A673 (cell line): ENCODE data around the gene NHLRC4.

Experiments
- EZH2 ChIP-seq: fragments of 200-600 bp; sonication (generic); IDR thresholded peaks from 2 replicates; pipeline ENCODE4 v1.6.1; 2017; ENCODE audit warnings: borderline replicate concordance, low read depth, mild to moderate bottlenecking, mixed read lengths, antibody characterized with exemption, low read length; ENCODE audit not compliant: poor library complexity, severe bottlenecking
- TF ChIP-seq, protein P1 (sequence below): fragments of 300-800, 200-600 bp; sonication (generic); conservative IDR thresholded peaks from 2 replicates; pipeline ENCODE4 v1.5.1; 2017; ENCODE audit warnings: low read depth, mild to moderate bottlenecking, antibody characterized with exemption, low read length, moderate library complexity, mixed read lengths

DNA sequence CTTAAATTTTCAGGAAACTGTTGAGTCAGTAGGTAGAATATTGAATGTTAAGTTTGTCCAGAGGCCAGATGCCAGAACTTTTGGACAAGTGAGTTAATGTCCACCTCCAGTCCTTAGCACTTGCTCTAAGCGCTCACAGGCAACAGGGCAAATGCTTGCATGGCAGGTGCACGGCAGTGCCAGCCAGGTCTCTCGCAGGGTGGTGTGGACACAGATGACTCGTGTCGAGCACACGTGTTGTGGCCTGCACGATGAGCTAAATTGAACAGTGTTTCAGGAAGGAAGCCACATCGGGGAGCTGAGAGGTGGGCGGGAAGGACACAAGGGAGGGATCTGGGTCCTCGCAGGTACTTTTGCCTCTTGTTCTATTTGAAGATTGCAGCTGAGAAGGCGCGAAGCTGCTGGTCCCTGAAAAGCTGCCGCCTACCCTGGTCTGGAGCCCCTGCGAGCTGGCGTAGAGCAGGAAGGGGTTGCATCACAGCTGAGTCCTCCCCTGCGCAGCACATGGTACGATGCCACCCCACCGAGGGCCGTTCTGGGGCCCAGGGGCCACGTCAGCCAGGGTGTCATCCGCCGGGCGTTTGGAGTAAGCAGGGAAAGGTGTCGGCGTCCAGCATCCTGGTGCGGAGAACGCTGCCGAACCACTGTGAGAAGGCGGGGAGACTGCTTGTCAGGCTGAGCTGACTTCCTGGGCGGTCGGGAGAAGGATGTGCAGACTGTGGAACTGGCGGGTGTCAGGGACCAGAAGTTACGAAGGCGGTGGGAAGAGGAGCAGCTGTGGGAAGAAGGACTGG, 29.3 kb downstream of the NHLRC4 start:
- TF ChIP-seq, protein P1, sequence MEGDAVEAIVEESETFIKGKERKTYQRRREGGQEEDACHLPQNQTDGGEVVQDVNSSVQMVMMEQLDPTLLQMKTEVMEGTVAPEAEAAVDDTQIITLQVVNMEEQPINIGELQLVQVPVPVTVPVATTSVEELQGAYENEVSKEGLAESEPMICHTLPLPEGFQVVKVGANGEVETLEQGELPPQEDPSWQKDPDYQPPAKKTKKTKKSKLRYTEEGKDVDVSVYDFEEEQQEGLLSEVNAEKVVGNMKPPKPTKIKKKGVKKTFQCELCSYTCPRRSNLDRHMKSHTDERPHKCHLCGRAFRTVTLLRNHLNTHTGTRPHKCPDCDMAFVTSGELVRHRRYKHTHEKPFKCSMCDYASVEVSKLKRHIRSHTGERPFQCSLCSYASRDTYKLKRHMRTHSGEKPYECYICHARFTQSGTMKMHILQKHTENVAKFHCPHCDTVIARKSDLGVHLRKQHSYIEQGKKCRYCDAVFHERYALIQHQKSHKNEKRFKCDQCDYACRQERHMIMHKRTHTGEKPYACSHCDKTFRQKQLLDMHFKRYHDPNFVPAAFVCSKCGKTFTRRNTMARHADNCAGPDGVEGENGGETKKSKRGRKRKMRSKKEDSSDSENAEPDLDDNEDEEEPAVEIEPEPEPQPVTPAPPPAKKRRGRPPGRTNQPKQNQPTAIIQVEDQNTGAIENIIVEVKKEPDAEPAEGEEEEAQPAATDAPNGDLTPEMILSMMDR = no peak
- TF ChIP-seq EZH2 = no peak
